ENCODE data around the gene DTD1.
"Not testable (repeated sequence)": the region's sequence is repeated elsewhere in the genome, so short reads cannot be mapped to it uniquely, and the experiment has no call there.

DTD1 gene

GRCh38 chr20:18748987-18749386 is 161.1 kb downstream of the DTD1 start:
- DNase-seq: no peak

- DNase-seq: no peak
These were observed 161.7 kb downstream of the DTD1 start for GRCh38 chr20:18749528-18749927.

GRCh38 chr20:18750735-18751134 is 162.9 kb downstream of the DTD1 start:
- DNase-seq: no peak

GRCh38 chr20:18754030-18754652 is 166.3 kb downstream of the DTD1 start:
- DNase-seq: peak; percentile 11

- DNase-seq: no peak
These were observed 166.8 kb downstream of the DTD1 start for GRCh38 chr20:18754653-18755045.

- not testable (repeated sequence) for DNase-seq
These were observed 173.0 kb downstream of the DTD1 start for GRCh38 chr20:18760852-18761251.

GRCh38 chr20:18767676-18768075 is 179.8 kb downstream of the DTD1 start:
- no peak for DNase-seq

GRCh38 chr20:18773566-18773965 is 185.7 kb downstream of the DTD1 start:
- DNase-seq: no peak

GRCh38 chr20:18774207-18774606 is 186.4 kb downstream of the DTD1 start:
- DNase-seq: no peak

GRCh38 chr20:18775633-18776032 is 187.8 kb downstream of the DTD1 start:
- no peak for DNase-seq

GRCh38 chr20:18778690-18779392 is 191.0 kb downstream of the DTD1 start:
- no peak for DNase-seq

GRCh38 chr20:18780385-18781130 is 192.7 kb downstream of the DTD1 start:
- DNase-seq: no peak

- no peak for DNase-seq
These were observed 193.7 kb downstream of the DTD1 start for GRCh38 chr20:18781509-18781908.

- no peak for DNase-seq
These were observed 195.6 kb downstream of the DTD1 start for GRCh38 chr20:18783385-18783959.

GRCh38 chr20:18787046-18787445 is 199.2 kb downstream of the DTD1 start:
- not testable (repeated sequence) for DNase-seq

- DNase-seq: no peak
These were observed 200.2 kb downstream of the DTD1 start for GRCh38 chr20:18788021-18788420.

GRCh38 chr20:18790787-18791186 is 202.9 kb downstream of the DTD1 start:
- DNase-seq: no peak

- DNase-seq: peak; percentile 92
These were observed 206.0 kb downstream of the DTD1 start for GRCh38 chr20:18793625-18794427.

- no peak for DNase-seq
These were observed 206.6 kb downstream of the DTD1 start for GRCh38 chr20:18794428-18794787.

- no peak for DNase-seq
These were observed 207.5 kb downstream of the DTD1 start for GRCh38 chr20:18795366-18795765.

GRCh38 chr20:18796282-18796833 is 208.5 kb downstream of the DTD1 start:
- no peak for DNase-seq

- DNase-seq: no peak
These were observed 213.7 kb downstream of the DTD1 start for GRCh38 chr20:18801516-18801915.
